PC-3 (cell line): ENCODE data around the gene TRIM5.

Experiments used
- CTCF ChIP-seq: fragments of 300-600 bp; sonication (generic); conservative IDR thresholded peaks from 2 replicates; pipeline ENCODE4 v1.5.1; 2017; ENCODE audit warnings: antibody characterized with exemption, low read depth, mild to moderate bottlenecking, low read length
- EZH2 ChIP-seq: fragments of 300-600 bp; sonication (generic); IDR thresholded peaks from one replicate; pipeline ENCODE4 v1.6.1; 2017; ENCODE audit warnings: antibody characterized with exemption, mild to moderate bottlenecking, low read length; ENCODE audit not compliant: unreplicated experiment
- EZH2phosphoT487 ChIP-seq: fragments of 300-600 bp; sonication (generic); IDR thresholded peaks from 2 replicates; pipeline ENCODE4 v1.6.1; 2018; ENCODE audit warnings: mild to moderate bottlenecking, antibody characterized with exemption, low read length, borderline replicate concordance

DNA sequence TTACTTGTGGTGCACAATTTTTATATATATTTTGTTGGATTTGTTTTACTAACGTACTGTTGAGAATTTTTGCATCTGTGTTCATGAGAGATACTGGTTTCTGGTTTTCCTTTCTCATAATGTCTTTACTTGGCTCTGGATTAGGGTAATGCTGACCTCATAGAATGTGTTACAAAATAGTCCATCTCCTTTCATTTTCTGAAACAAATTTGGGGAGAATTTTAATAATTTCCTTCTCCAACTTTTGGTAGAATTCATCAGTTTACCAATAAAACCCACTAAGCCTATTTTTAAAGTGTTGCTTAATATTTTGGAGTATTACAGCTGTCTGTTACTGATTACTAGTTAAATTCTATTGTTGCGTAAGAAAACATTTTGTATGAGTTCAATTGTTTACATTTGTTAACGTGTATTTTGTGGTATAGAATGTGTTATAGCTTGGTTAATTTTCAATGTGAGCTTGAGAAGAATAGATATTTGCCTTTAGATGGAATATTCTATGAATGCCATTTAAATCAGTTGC is 16.2 kb upstream of the TRIM5 start:
- TF ChIP-seq CTCF = no peak
- TF ChIP-seq EZH2phosphoT487 = no peak
- no peak for TF ChIP-seq EZH2
